Neural crest cell (in vitro differentiated cells): Measurements from ENCODE around the gene NEURL3. TPM values are rescaled to one million over a fixed set of nuclear protein-coding genes. Genes with fewer than 3 reads are reported as not detected.

Source experiments
- DNase-seq: peaks from one replicate; pipeline ENCODE4 v3.0.0; 2021; ENCODE audit warnings: low read depth, mixed read lengths, low spot score
- H3K27ac Mint-ChIP-seq: one replicate; pipeline ENCODE4 v1.8.0; 2021; ENCODE audit warnings: mild to moderate bottlenecking, mixed read lengths; ENCODE audit not compliant: unreplicated experiment
- H3K27me3 Mint-ChIP-seq: 2 replicates; pipeline ENCODE4 v1.8.0; 2021; ENCODE audit warnings: low read depth, mild to moderate bottlenecking, mixed read lengths
- H3K36me3 Mint-ChIP-seq: 2 replicates; pipeline ENCODE4 v1.8.0; 2021; ENCODE audit warnings: low read depth, mild to moderate bottlenecking, mixed read lengths
- H3K4me1 Mint-ChIP-seq: 2 replicates; pipeline ENCODE4 v1.8.0; 2021; ENCODE audit warnings: mixed read lengths
- H3K4me3 Mint-ChIP-seq: one replicate; pipeline ENCODE4 v1.8.0; 2021; ENCODE audit warnings: mild to moderate bottlenecking, mixed read lengths
- H3K9me3 Mint-ChIP-seq: 2 replicates; pipeline ENCODE4 v1.8.0; 2021; ENCODE audit warnings: mixed read lengths
- CTCF ChIP-seq: fragments of 200-600 bp; sonication (generic); conservative IDR thresholded peaks from 2 replicates; pipeline ENCODE4 v1.5.0; 2021; ENCODE audit warnings: antibody characterized with exemption, mild to moderate bottlenecking
- total RNA-seq: library from RNA; stranded (reverse); gene quantifications from 2 replicates; pipeline ENCODE4 v1.2.1, GENCODE V29; 2021

The NEURL3 gene
- total RNA-seq, 1 donor from 2014 or later: 0.21 TPM

- H3K27me3 Mint-ChIP-seq: no peaks in the 10 kb centered on the region
- H3K36me3 Mint-ChIP-seq: no peaks in the 10 kb centered on the region
- no peaks in the 10 kb centered on the region for H3K9me3 Mint-ChIP-seq
- no peak for DNase-seq
- no peak overlapping the region for H3K27ac Mint-ChIP-seq
- H3K4me1 Mint-ChIP-seq: peaks cover 32% of the 10 kb centered on the region
- H3K4me3 Mint-ChIP-seq: peak overlapping the region; percentile 19
- TF ChIP-seq CTCF: no peak
These were observed 25.6 kb upstream of the NEURL3 start for GRCh38 chr2:96530474-96531357.

- no peaks in the 10 kb centered on the region for H3K36me3 Mint-ChIP-seq
- H3K27me3 Mint-ChIP-seq: no peaks in the 10 kb centered on the region
- no peak for TF ChIP-seq CTCF
- DNase-seq: no peak
- no peaks in the 10 kb centered on the region for H3K9me3 Mint-ChIP-seq
- peaks cover 32% of the 10 kb centered on the region for H3K4me1 Mint-ChIP-seq
- no peak overlapping the region for H3K27ac Mint-ChIP-seq
- no peak overlapping the region for H3K4me3 Mint-ChIP-seq
These were observed 24.9 kb upstream of the NEURL3 start for GRCh38 chr2:96530144-96530430.

GRCh38 chr2:96529376-96530143 is 24.4 kb upstream of the NEURL3 start:
- DNase-seq: no peak
- no peaks in the 10 kb centered on the region for H3K27me3 Mint-ChIP-seq
- no peak overlapping the region for H3K27ac Mint-ChIP-seq
- no peaks in the 10 kb centered on the region for H3K9me3 Mint-ChIP-seq
- TF ChIP-seq CTCF: no peak
- peaks cover 32% of the 10 kb centered on the region for H3K4me1 Mint-ChIP-seq
- H3K36me3 Mint-ChIP-seq: no peaks in the 10 kb centered on the region
- H3K4me3 Mint-ChIP-seq: peak overlapping the region; percentile 52

- no peak overlapping the region for H3K27ac Mint-ChIP-seq
- H3K27me3 Mint-ChIP-seq: no peaks in the 10 kb centered on the region
- peaks cover 26% of the 10 kb centered on the region for H3K4me1 Mint-ChIP-seq
- no peaks in the 10 kb centered on the region for H3K9me3 Mint-ChIP-seq
- no peak for TF ChIP-seq CTCF
- no peaks in the 10 kb centered on the region for H3K36me3 Mint-ChIP-seq
- no peak for DNase-seq
- H3K4me3 Mint-ChIP-seq: peak overlapping the region; percentile 52
These were observed 23.7 kb upstream of the NEURL3 start for GRCh38 chr2:96528700-96529375.

- TF ChIP-seq CTCF: no peak
- no peaks in the 10 kb centered on the region for H3K36me3 Mint-ChIP-seq
- DNase-seq: no peak
- H3K9me3 Mint-ChIP-seq: no peaks in the 10 kb centered on the region
- peak overlapping the region; percentile 78 for H3K4me3 Mint-ChIP-seq
- H3K4me1 Mint-ChIP-seq: peaks cover 22% of the 10 kb centered on the region
- H3K27ac Mint-ChIP-seq: no peak overlapping the region
- H3K27me3 Mint-ChIP-seq: no peaks in the 10 kb centered on the region
These were observed 23.0 kb upstream of the NEURL3 start for GRCh38 chr2:96528006-96528699.
